Measurements from ENCODE around the gene KIF11. TPM values are rescaled to one million over a fixed set of nuclear protein-coding genes. Genes with fewer than 3 reads are reported as not detected.

KIF11 gene
- total and polyA plus RNA-seq, 9 of the 15 experiments (the other 6 are each of a cell fraction or from before 2014, with no cell fraction given): 11.3 to 54.4 (median 29.2) TPM

DNA sequence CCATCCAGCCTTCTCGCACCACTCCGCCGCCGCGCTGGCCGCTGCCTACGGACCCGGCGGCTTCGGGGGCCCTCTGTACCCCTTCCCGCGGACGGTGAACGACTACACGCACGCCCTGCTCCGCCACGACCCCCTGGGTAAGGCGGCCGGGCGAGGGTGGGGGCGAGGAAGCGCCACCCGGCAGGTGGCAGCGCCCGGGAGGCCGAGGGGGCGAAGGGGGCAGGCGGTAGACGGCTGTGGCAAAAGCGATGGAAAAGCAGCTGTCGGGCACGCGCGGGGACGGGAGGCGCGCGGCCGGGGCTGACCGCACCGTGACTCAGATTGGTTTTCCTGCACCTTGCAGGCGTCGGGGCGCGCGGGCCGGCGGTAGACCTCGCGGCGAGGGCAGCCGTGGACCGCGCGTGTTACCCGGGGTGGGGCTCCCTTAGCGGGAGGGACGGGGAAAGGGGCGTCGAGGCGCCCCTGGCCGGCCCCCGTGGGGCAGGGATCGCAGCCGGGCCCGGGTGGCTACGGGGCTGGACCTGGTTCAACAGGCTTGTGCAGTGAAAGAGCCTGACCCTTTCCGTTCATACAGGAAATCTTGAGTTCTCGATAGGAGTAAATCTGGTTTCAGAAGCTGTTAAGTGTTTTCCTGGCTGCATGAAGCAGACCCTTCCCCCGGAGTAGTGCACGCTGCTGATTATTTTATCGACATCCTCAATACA, 97.4 kb downstream of the KIF11 start (continued):
- TF ChIP-seq EGR1 (conservative IDR thresholded peaks at IDR 0.05) (no peak; the same call in 1 of the 2 replicates), ZNF282 (CRISPR knock-in tag; IDR thresholded peaks at IDR 0.05) (no peak), SMAD4 (CRISPR knock-in tag; conservative IDR thresholded peaks at IDR 0.05) (0 out of 2 replicates have a peak, but pooled peaks have one; percentile 15), PRPF4 (IDR thresholded peaks at IDR 0.05; ENCODE audit: insufficient read depth, low read depth, low read length, poor library complexity, severe bottlenecking) (no peak), E2F4 (CRISPR knock-in tag; IDR thresholded peaks at IDR 0.05; ENCODE audit: low read depth) (no peak), KAT2B (IDR thresholded peaks at IDR 0.05; ENCODE audit: low read depth, low read length) (no peak), SMARCB1 (IDR thresholded peaks at IDR 0.05; ENCODE audit: insufficient read length, low read depth) (no peak), NCOA2 (IDR thresholded peaks at IDR 0.05; ENCODE audit: partially characterized antibody in 2 of 2) (no peak), NR2C1 (IDR thresholded peaks at IDR 0.05) (no peak), NR2C1 (tag; IDR thresholded peaks at IDR 0.05) (no peak), ARID1B (IDR thresholded peaks at IDR 0.05) (peak; percentile 76; the same call in 1 of the 2 replicates), ELF4 (CRISPR knock-in tag; IDR thresholded peaks at IDR 0.05) (no peak), PRMT5 (CRISPR knock-in tag; IDR thresholded peaks at IDR 0.05) (no peak), ZNF384 (IDR thresholded peaks at IDR 0.05; ENCODE audit: low read depth, low read length) (no peak), HNRNPUL1 (IDR thresholded peaks at IDR 0.05; ENCODE audit: low read length) (no peak), MIER1 (IDR thresholded peaks at IDR 0.05; ENCODE audit: low read depth) (no peak), YBX1 (IDR thresholded peaks at IDR 0.05) (no peak), HLTF (IDR thresholded peaks at IDR 0.05) (no peak), CBFB (CRISPR knock-in tag; IDR thresholded peaks at IDR 0.05) (no peak; the same call in 1 of the 2 replicates), ZNF830 (CRISPR knock-in tag; IDR thresholded peaks at IDR 0.05) (no peak), MED1 (CRISPR knock-in tag; IDR thresholded peaks at IDR 0.05; ENCODE audit: borderline replicate concordance) (no peak), RFX5 (IDR thresholded peaks at IDR 0.05; ENCODE audit: low read depth, low read length) (no peak), MTF1 (CRISPR knock-in tag; IDR thresholded peaks at IDR 0.05; ENCODE audit: borderline replicate concordance) (no peak), NR4A1 (CRISPR knock-in tag; IDR thresholded peaks at IDR 0.05) (no peak), NR4A1 (tag; IDR thresholded peaks at IDR 0.05) (no peak), L3MBTL2 (IDR thresholded peaks at IDR 0.05) (peak; percentile 32; the same call in 1 of the 2 replicates), MYNN (IDR thresholded peaks at IDR 0.05) (no peak), MYNN (CRISPR knock-in tag; IDR thresholded peaks at IDR 0.05) (no peak)
- TF ChIP-seq, protein P1, sequence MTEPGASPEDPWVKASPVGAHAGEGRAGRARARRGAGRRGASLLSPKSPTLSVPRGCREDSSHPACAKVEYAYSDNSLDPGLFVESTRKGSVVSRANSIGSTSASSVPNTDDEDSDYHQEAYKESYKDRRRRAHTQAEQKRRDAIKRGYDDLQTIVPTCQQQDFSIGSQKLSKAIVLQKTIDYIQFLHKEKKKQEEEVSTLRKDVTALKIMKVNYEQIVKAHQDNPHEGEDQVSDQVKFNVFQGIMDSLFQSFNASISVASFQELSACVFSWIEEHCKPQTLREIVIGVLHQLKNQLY (CRISPR knock-in tag; conservative IDR thresholded peaks at IDR 0.05): no peak
- TF ChIP-seq, protein P2, sequence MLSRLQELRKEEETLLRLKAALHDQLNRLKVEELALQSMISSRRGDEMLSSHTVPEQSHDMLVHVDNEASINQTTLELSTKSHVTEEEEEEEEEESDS (CRISPR knock-in tag; IDR thresholded peaks at IDR 0.05): no peak

All from K562 (cell line).